KMS-11 (cell line): ENCODE data around the gene PRKRA.
"Not testable (repeated sequence)": the region's sequence is repeated elsewhere in the genome, so short reads cannot be mapped to it uniquely, and the experiment has no call there.

ENCODE experiments used
- H2AFZ ChIP-seq: fragments of 200-600 bp; sonication (generic); 2 replicates; pipeline ENCODE4 v1.6.1; 2016; ENCODE audit warnings: antibody characterized with exemption, mixed run types, low read depth
- H3K27ac ChIP-seq: fragments of 200-600 bp; sonication (generic); 2 replicates; pipeline ENCODE4 v1.6.1; 2016; ENCODE audit warnings: mild to moderate bottlenecking, mixed run types
- H3K27me3 ChIP-seq: fragments of 200-600 bp; sonication (generic); 2 replicates; pipeline ENCODE4 v1.6.1; 2017; ENCODE audit warnings: mild to moderate bottlenecking, low read depth, mixed run types, moderate library complexity; ENCODE audit not compliant: insufficient read depth
- H3K36me3 ChIP-seq: fragments of 200-600 bp; sonication (generic); 2 replicates; pipeline ENCODE4 v1.6.1; 2017; ENCODE audit warnings: mild to moderate bottlenecking, mixed run types; ENCODE audit not compliant: insufficient read depth
- H3K4me1 ChIP-seq: fragments of 200-600 bp; sonication (generic); 2 replicates; pipeline ENCODE4 v1.6.1; 2016; ENCODE audit warnings: mild to moderate bottlenecking, low read depth, mixed run types; ENCODE audit not compliant: poor library complexity, severe bottlenecking
- H3K4me2 ChIP-seq: fragments of 200-600 bp; sonication (generic); 2 replicates; pipeline ENCODE4 v1.7.0; 2016; ENCODE audit warnings: mild to moderate bottlenecking, mixed run types
- H3K4me3 ChIP-seq: fragments of 200-600 bp; sonication (generic); IDR thresholded peaks from 2 replicates; pipeline ENCODE4 v1.6.1; 2017; ENCODE audit warnings: low read depth, low read length, mixed read lengths; ENCODE audit not compliant: insufficient read depth
- H3K79me2 ChIP-seq: fragments of 200-600 bp; sonication (generic); 2 replicates; pipeline ENCODE4 v1.6.1; 2016; ENCODE audit warnings: low read depth, mixed run types; ENCODE audit not compliant: insufficient read depth
- H3K9ac ChIP-seq: fragments of 200-600 bp; sonication (generic); 2 replicates; pipeline ENCODE4 v1.6.1; 2016; ENCODE audit warnings: mild to moderate bottlenecking, mixed run types
- H4K20me1 ChIP-seq: fragments of 200-600 bp; sonication (generic); 2 replicates; pipeline ENCODE4 v1.6.1; 2016; ENCODE audit warnings: mild to moderate bottlenecking, mixed run types; ENCODE audit not compliant: insufficient read depth
- CTCF ChIP-seq: fragments of 200-600 bp; sonication (generic); conservative IDR thresholded peaks from 2 replicates; pipeline ENCODE4 v1.6.1; 2017; ENCODE audit warnings: low read depth, mild to moderate bottlenecking, antibody characterized with exemption, low read length, moderate library complexity, mixed read lengths

Gene PRKRA

DNA sequence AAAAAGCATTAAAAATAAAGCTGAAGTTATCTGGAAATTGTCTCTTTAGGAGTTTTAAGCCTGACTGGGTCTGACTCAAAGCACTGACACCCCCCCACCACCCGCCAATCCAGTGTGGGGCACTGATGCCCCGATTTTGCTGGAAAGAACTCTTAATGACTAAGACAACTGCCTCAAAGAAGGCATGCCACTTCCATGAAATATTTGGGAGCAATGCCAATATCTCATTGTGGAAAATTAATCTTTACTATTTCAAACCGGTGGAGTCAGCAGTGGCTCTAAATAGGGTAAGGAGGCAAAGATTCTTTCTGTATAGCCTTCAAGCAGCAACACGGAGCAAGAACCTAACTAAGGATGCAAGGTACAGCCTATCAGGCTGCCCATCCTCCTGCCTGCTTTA, 23.0 kb upstream of the PRKRA start:
- Histone ChIP-seq H3K9ac (no peak overlapping the region), H3K27me3 (no peaks in the 10 kb centered on the region), H4K20me1 (no peaks in the 10 kb centered on the region), H3K4me1 (peaks cover 10% of the 10 kb centered on the region), H2AFZ (no peak overlapping the region), H3K4me3 (no peak overlapping the region), H3K27ac (no peak overlapping the region), H3K79me2 (no peaks in the 10 kb centered on the region), H3K36me3 (no peaks in the 10 kb centered on the region), H3K4me2 (no peak overlapping the region)
- no peak for TF ChIP-seq CTCF

- Histone ChIP-seq H3K36me3 (no peaks in the 10 kb centered on the region), H3K9ac (no peak overlapping the region), H3K79me2 (no peaks in the 10 kb centered on the region), H3K4me2 (no peak overlapping the region), H3K27ac (no peak overlapping the region), H3K4me1 (peaks cover 10% of the 10 kb centered on the region), H3K4me3 (no peak overlapping the region), H2AFZ (no peak overlapping the region), H4K20me1 (no peaks in the 10 kb centered on the region), H3K27me3 (no peaks in the 10 kb centered on the region)
- TF ChIP-seq CTCF = no peak
Measured at GRCh38 chr2:178473373-178473772, 22.4 kb upstream of the PRKRA start.

DNA sequence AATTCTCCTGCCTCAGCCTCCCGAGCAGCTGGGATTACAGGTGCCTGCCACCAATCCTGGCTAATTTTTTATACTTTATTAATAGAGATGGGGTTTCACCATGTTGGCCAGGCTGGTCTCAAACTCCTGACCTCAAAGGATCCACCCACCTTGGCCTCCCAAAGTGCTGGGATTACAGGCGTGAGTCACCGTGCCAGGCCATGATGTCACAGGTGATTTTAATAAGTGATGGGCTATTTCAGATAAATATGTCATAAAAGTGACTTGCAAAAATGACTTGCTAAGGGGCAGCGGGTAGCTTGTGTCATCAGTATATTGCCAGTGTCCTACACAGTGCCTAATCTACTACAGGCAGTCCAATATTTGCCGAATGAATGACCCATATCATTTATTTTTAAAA, 20.3 kb upstream of the PRKRA start:
- H2AFZ ChIP-seq, H3K27ac ChIP-seq, H3K9ac ChIP-seq, H3K4me2 ChIP-seq, H3K27me3 ChIP-seq, H3K4me1 ChIP-seq, H4K20me1 ChIP-seq, H3K4me3 ChIP-seq, H3K36me3 ChIP-seq, H3K79me2 ChIP-seq: not testable (repeated sequence)

- H3K4me1 ChIP-seq = no peaks in the 10 kb centered on the region
- H3K27ac ChIP-seq = no peak overlapping the region
- no peaks in the 10 kb centered on the region for H4K20me1 ChIP-seq
- no peaks in the 10 kb centered on the region for H3K79me2 ChIP-seq
- no peak overlapping the region for H2AFZ ChIP-seq
- H3K27me3 ChIP-seq = no peaks in the 10 kb centered on the region
- H3K9ac ChIP-seq = no peak overlapping the region
- no peak overlapping the region for H3K4me2 ChIP-seq
- no peak overlapping the region for H3K4me3 ChIP-seq
- no peaks in the 10 kb centered on the region for H3K36me3 ChIP-seq
- no peak for TF ChIP-seq CTCF
Measured at GRCh38 chr2:178469219-178469849, 18.4 kb upstream of the PRKRA start.

GRCh38 chr2:178457390-178457886, 6.5 kb upstream of the PRKRA start:
- TF ChIP-seq CTCF = no peak
- Histone ChIP-seq H3K36me3 (no peaks in the 10 kb centered on the region), H3K27ac (no peak overlapping the region), H3K9ac (no peak overlapping the region), H3K4me2 (no peak overlapping the region), H3K4me1 (no peaks in the 10 kb centered on the region), H3K4me3 (no peak overlapping the region), H2AFZ (no peak overlapping the region), H3K79me2 (no peaks in the 10 kb centered on the region), H3K27me3 (no peaks in the 10 kb centered on the region), H4K20me1 (no peaks in the 10 kb centered on the region)
